Astrocyte of the cerebellum (primary cell): ENCODE results near the gene APOBEC2.

Experiments used
- DNase-seq: peaks from one replicate; pipeline ENCODE4 v3.0.0-alpha.2; 2011; ENCODE audit warnings: low read depth
- H3K4me3 ChIP-seq: 2 replicates; pipeline ENCODE4 v1.5.1; 2011; ENCODE audit warnings: mild to moderate bottlenecking, low read depth, low read length, moderate library complexity
- CTCF ChIP-seq: IDR thresholded peaks from 2 replicates; pipeline ENCODE4 v1.5.1; 2012; ENCODE audit warnings: low read length, low read depth, moderate library complexity, mild to moderate bottlenecking; ENCODE audit errors: missing control alignments
- in situ Hi-C: cut with HindIII; loops from 2 replicates; pipeline ENCODE4 v1.10.0; 2017; ENCODE audit warnings: low sequenced_read_pairs

APOBEC2 gene

GRCh38 chr6:41055149-41055548, 2.1 kb downstream of the APOBEC2 start:
- no peak overlapping the region for H3K4me3 ChIP-seq
- in situ Hi-C loops: loop anchor here (25.0 kb wide), 1 partner anchor 1693 kb away; no protein-coding TSS in a partner anchor
- no peak for DNase-seq
- TF ChIP-seq CTCF: no peak

GRCh38 chr6:41056768-41057490, 3.9 kb downstream of the APOBEC2 start:
- no peak overlapping the region for H3K4me3 ChIP-seq
- in situ Hi-C loops: loop anchor here (25.0 kb wide), 1 partner anchor 1695 kb away; no protein-coding TSS in a partner anchor
- no peak for DNase-seq
- no peak for TF ChIP-seq CTCF

- in situ Hi-C loops: loop anchor here (25.0 kb wide), 1 partner anchor 1696 kb away; no protein-coding TSS in a partner anchor
- DNase-seq: no peak
- no peak overlapping the region for H3K4me3 ChIP-seq
- TF ChIP-seq CTCF: no peak
These were observed 5.8 kb downstream of the APOBEC2 start for GRCh38 chr6:41058783-41059181.

GRCh38 chr6:41059556-41059955, 6.6 kb downstream of the APOBEC2 start:
- DNase-seq: no peak
- no peak for TF ChIP-seq CTCF
- H3K4me3 ChIP-seq: no peak overlapping the region
- in situ Hi-C loops: loop anchor here (25.0 kb wide), 1 partner anchor 1697 kb away; no protein-coding TSS in a partner anchor

GRCh38 chr6:41061196-41061726, 8.3 kb downstream of the APOBEC2 start:
- no peak for TF ChIP-seq CTCF
- in situ Hi-C loops: loop anchor here (25.0 kb wide), 1 partner anchor 1699 kb away; no protein-coding TSS in a partner anchor
- no peak overlapping the region for H3K4me3 ChIP-seq
- no peak for DNase-seq

GRCh38 chr6:41062056-41062455, 9.1 kb downstream of the APOBEC2 start:
- in situ Hi-C loops: loop anchor here (25.0 kb wide), 1 partner anchor 1700 kb away; no protein-coding TSS in a partner anchor
- no peak for TF ChIP-seq CTCF
- DNase-seq: no peak
- no peak overlapping the region for H3K4me3 ChIP-seq
